SU-DHL-6 (cell line): ENCODE measurements around the gene CORO2A.

ENCODE experiments used
- H2AFZ ChIP-seq: fragments of 200-600 bp; sonication (generic); 2 replicates; pipeline ENCODE4 v1.6.1; 2014; ENCODE audit warnings: low read depth, mild to moderate bottlenecking, moderate library complexity, mixed read lengths, antibody characterized with exemption, low read length; ENCODE audit not compliant: severe bottlenecking
- H3F3A ChIP-seq: fragments of 200-600 bp; shearing (Covaris generic); 2 replicates; pipeline ENCODE4 v1.6.0; 2016; ENCODE audit warnings: antibody characterized with exemption, mild to moderate bottlenecking; ENCODE audit not compliant: insufficient read depth
- H3K27ac ChIP-seq: fragments of 200-600 bp; sonication (generic); 2 replicates; pipeline ENCODE4 v1.5.1; 2016; ENCODE audit warnings: low read depth, mild to moderate bottlenecking, low read length, moderate library complexity, mixed read lengths
- H3K27me3 ChIP-seq: fragments of 200-600 bp; sonication (generic), shearing (Covaris generic); 2 replicates; pipeline ENCODE4 v1.6.0; 2014; ENCODE audit warnings: mild to moderate bottlenecking, low read length
- H3K36me3 ChIP-seq: fragments of 200-600 bp; sonication (generic); 2 replicates; pipeline ENCODE4 v1.6.1; 2014; ENCODE audit warnings: mild to moderate bottlenecking, low read length, mixed read lengths
- H3K4me2 ChIP-seq: fragments of 300-600, 200-600 bp; shearing (Covaris generic), sonication (generic); 2 replicates; pipeline ENCODE4 v1.6.0; 2014; ENCODE audit warnings: low read length, low read depth, mild to moderate bottlenecking; ENCODE audit not compliant: poor library complexity, severe bottlenecking
- H3K4me3 ChIP-seq: fragments of 200-600 bp; sonication (generic); 2 replicates; pipeline ENCODE4 v1.5.1; 2014; ENCODE audit warnings: antibody characterized with exemption, low read length, mild to moderate bottlenecking, mixed read lengths; ENCODE audit not compliant: insufficient read depth, poor library complexity, severe bottlenecking
- H3K79me2 ChIP-seq: fragments of 200-600 bp; sonication (generic); 2 replicates; pipeline ENCODE4 v1.6.1; 2014; ENCODE audit warnings: mild to moderate bottlenecking, low read length, moderate library complexity; ENCODE audit not compliant: insufficient read depth
- H3K9ac ChIP-seq: fragments of 200-600 bp; sonication (generic); 2 replicates; pipeline ENCODE4 v1.7.0; 2014; ENCODE audit warnings: mild to moderate bottlenecking, low read length
- H3K9me2 ChIP-seq: fragments of 200-600 bp; sonication (generic); replicated peaks from 2 replicates; pipeline ENCODE4 v1.6.1; 2014; ENCODE audit warnings: low read length; ENCODE audit not compliant: insufficient read depth
- H3K9me3 ChIP-seq: fragments of 200-600 bp; sonication (generic); 2 replicates; pipeline ENCODE4 v1.6.1; 2014; ENCODE audit warnings: low read length, mixed read lengths; ENCODE audit not compliant: insufficient read depth
- H4K20me1 ChIP-seq: fragments of 200-600 bp; sonication (generic); 2 replicates; pipeline ENCODE4 v1.6.1; 2014; ENCODE audit warnings: low read depth, mild to moderate bottlenecking, antibody characterized with exemption, low read length, moderate library complexity, mixed read lengths
- CTCF ChIP-seq: fragments of 200-600 bp; sonication (generic); IDR thresholded peaks from one replicate; pipeline ENCODE4 v1.5.1; 2017; ENCODE audit warnings: antibody characterized with exemption, mild to moderate bottlenecking, low read length, moderate library complexity; ENCODE audit not compliant: insufficient read depth, poor library complexity, severe bottlenecking
- EZH2phosphoT487 ChIP-seq: fragments of 200-600 bp; sonication (generic), shearing (Covaris generic); conservative IDR thresholded peaks from 2 replicates; pipeline ENCODE4 v1.6.1; 2018; ENCODE audit warnings: mild to moderate bottlenecking, antibody characterized with exemption, low read length, moderate library complexity, mixed read lengths

CORO2A gene

DNA sequence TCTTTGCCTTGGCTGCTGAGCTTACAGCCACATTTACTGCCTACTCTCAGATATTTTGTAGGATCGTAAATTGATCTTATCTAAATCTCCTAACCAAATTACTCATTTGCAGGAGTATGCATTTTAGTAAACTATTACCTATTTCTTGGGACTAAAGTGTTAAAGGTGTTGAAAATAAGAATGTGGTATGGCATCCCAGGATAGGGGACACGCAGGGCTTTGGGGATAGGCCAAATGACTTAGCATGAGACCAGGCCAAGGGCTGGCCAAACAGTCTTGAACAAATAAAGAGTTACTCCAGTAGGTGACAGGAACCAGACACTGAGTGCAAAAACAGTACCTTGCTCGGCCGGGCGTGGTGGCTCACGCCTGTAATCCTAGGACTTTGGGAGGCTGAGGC is 37.9 kb upstream of the CORO2A start:
- TF ChIP-seq EZH2phosphoT487, result no peak
- no peak for TF ChIP-seq CTCF
- H3K27ac ChIP-seq, result no peak overlapping the region

DNA sequence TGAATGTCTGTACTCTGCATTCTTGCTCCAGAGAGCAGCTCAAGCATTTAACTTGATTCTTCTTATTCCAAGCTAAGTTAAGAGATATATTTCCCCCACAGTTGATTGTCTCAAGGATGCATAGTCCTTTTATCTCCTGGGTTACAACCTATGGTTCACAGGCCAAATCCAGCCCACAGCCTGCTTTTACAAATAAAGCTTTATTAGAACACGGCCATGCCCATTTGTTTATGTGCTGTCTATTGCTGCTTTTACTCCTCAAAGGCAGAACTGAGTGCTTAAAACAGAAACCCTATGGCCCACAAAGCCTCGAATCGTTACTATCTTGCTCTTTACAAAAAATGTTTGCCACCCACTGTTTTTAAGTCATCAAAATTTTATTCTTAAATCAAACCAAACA is 37.2 kb upstream of the CORO2A start:
- Histone ChIP-seq H3K4me3 (no peak overlapping the region), H3K36me3 (no peaks in the 10 kb centered on the region), H3K4me2 (no peak overlapping the region), H3K79me2 (no peaks in the 10 kb centered on the region), H3K27me3 (no peaks in the 10 kb centered on the region), H3K27ac (no peak overlapping the region), H3K9me3 (no peaks in the 10 kb centered on the region), H3F3A (no peaks in the 10 kb centered on the region), H3K9ac (no peak overlapping the region), H3K9me2 (no peaks in the 10 kb centered on the region), H4K20me1 (no peaks in the 10 kb centered on the region), H2AFZ (no peak overlapping the region)
- TF ChIP-seq EZH2phosphoT487 (no peak), CTCF (no peak)

More for the DNA sequence above, 37.9 kb upstream of the CORO2A start:
- Histone ChIP-seq H3K36me3 (no peaks in the 10 kb centered on the region), H3K9ac (no peak overlapping the region), H3K4me3 (no peak overlapping the region), H3K79me2 (no peaks in the 10 kb centered on the region), H3K9me3 (no peaks in the 10 kb centered on the region), H3K9me2 (no peaks in the 10 kb centered on the region), H3F3A (no peaks in the 10 kb centered on the region), H2AFZ (no peak overlapping the region), H3K4me2 (no peak overlapping the region), H4K20me1 (no peaks in the 10 kb centered on the region), H3K27me3 (no peaks in the 10 kb centered on the region)

DNA sequence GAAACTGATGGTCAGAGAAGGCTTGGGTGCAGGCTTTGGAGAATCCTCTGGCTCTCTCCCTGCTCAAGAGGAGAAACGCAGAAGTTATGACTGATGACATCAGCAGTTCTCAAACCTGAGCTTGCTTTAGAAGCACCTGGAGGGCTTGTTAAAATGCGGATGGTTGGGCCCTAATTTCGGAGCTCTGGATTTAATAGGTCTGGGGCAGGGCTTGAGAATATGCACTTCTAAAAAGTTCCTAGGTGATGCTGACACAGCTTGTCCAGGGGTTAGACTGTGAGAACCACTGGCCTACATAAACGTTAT is 36.6 kb upstream of the CORO2A start:
- Histone ChIP-seq H3K4me2 (no peak overlapping the region), H3K36me3 (no peaks in the 10 kb centered on the region), H3K9me3 (no peaks in the 10 kb centered on the region), H2AFZ (no peak overlapping the region), H3K9ac (no peak overlapping the region), H3K27ac (no peak overlapping the region), H3K27me3 (no peaks in the 10 kb centered on the region), H4K20me1 (no peaks in the 10 kb centered on the region), H3K4me3 (no peak overlapping the region), H3F3A (no peaks in the 10 kb centered on the region), H3K9me2 (no peaks in the 10 kb centered on the region), H3K79me2 (no peaks in the 10 kb centered on the region)
- no peak for TF ChIP-seq CTCF
- no peak for TF ChIP-seq EZH2phosphoT487
